HG02798 (cell line): ENCODE results near the gene DSG3.

ENCODE experiments used
- ATAC-seq: cut with Tn5 transposase; IDR thresholded peaks from one replicate; pipeline ENCODE4 v1.9.1; 2021; ENCODE audit warnings: mild to moderate bottlenecking; ENCODE audit not compliant: unreplicated experiment, poor library complexity

DSG3 gene

DNA sequence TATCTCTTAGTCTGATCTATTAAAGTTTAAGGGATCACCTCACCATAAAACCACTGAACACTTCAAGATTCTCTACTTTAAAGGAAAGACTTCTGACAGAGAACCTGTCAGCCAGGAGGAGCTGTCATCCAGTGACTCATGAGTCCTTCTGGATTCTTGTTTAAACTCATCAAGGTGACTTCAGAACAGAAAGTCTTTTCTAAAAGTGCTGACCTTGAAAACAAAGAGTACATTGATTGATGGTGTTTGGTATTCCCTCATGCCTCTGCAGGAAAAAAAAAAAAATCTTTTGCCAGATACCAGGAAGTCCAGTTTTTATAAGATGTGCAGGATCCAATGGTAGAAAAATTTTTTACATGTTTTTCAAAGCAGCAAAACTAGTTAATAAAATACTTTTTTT is 62.8 kb downstream of the DSG3 start:
- no peak for ATAC-seq

DNA sequence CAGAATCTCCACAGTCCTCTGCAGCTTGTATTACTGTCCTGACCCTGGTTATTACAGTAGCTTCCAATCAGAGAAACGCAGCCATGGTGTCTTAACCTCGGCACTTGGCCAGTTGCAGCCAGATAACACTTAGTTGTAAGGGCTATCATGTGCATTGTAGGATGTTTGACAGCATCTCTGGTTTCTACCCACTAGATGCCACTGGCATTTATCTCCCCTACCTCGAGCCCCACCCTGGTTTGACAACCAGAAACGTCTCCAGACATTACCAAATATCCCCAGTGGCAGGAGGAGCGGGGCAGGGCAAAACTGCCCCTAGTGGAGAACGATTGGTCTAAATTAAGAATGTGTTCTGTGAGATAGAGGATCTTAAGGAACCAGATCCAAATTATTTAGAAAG is 63.6 kb downstream of the DSG3 start:
- peak; percentile 49 for ATAC-seq

DNA sequence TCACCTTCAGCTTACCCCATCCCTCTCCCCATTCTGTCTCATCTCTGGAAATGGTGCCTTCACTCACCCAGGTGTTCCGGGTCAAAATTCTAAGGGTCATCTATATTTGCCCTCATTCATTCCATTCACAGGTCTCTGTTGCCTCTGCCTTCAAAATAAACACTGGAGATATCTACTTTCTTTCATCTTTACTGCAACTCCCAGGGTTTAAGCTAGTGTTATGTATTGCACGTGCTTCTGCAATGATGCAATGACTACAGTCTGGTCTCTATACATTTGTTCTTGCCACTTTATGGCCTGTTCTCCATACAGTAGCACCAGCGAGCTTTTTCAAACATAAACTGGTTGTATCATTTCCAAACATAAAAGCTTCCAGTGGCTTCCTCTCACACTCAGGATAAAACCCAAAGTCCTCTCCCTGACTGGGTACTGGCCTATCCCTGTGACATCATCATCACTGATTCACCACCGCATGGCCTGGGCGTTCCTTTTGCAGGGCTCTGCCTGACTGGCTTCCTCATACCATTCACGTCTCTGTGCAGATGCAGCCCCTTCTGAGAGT is 64.7 kb downstream of the DSG3 start:
- ATAC-seq: no peak

DNA sequence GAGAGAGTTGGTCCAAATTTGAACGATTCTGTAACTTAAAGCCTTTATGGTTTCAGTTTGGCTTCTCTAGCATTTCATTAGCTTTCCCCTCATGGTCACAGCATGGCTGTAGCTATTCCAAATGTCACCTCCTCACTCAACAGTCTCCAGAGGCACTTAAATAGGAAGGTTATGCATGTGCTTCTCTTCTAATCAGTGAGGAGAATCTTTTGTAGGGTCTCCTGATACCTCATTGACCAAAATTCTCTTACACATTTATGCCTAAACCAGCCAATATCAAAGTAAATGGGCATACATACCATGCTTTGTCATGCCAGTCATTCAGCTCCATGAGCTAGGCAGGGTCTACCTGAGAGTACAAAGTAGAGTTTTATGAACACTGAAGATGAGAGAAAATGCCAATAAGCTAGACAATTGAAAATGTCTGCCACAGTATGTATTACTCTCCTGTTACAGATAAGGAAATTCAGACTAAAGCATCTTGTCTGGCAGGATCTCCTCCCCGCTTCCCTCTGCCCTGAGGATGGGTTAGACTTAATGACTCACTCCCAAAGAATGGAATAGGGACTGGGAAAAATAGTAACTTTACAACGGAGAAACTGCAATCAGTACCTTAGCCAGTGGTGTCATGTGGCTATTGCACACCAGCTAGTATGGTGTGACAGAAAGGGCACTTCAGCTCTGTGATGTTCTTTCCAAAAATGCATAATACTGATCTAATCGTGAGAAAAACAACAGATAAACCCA is 65.8 kb downstream of the DSG3 start:
- no peak for ATAC-seq

DNA sequence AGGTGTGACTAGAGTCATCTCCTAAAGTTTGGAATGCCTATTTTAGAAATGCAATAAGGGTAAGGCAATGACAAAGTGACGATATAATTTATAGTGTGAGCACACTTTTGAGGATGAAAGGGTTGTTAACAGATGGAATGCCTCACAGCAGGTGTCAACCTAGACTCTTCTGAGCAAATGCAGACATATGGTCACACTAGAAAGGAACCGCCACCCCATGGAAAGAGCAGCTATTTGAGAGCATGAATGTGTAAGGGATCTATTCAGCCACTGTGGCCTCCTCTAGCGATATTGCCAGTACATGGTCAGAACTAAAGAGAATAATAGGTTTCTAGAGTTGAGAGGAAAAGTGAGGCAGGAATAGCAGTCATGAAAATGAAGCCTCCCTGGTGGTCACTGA is 68.9 kb downstream of the DSG3 start:
- ATAC-seq: no peak

DNA sequence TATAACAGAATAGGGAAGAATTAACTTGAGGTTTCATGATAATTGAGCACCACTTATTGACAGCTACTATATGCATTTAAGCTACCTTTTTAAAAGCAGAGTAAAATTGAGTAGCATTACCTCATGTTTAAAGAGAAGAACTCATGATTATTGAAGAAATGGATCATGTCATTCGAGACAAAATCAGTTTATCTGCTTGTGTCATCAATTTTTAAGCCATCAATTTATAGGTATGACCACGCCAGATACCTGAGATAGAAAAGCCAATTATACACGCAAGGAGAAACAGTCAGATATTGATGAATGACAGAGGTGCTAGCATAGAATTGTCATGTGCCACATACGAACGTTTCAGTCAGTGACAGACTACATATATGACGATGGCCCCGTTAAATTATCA is 78.8 kb downstream of the DSG3 start:
- no peak for ATAC-seq
